Astrocyte (in vitro differentiated cells and primary cell): ENCODE data around the gene NAA20. TPM values are rescaled to one million over a fixed set of nuclear protein-coding genes. Genes with fewer than 3 reads are reported as not detected.

Experiments used
- DNase-seq: peaks from one replicate; pipeline ENCODE4 v3.0.0-alpha.2; 2010; ENCODE audit warnings: low read depth
- FAIRE-seq: peaks from 2 replicates; lab custom pipeline; 2011; peaks lifted over from hg19 to GRCh38; lab: Jason Lieb, UNC
- H2AFZ ChIP-seq: 2 replicates; pipeline ENCODE4 v1.6.0; 2012; ENCODE audit warnings: low read depth, low read length, inconsistent platforms
- H3K27ac ChIP-seq: 2 replicates; pipeline ENCODE4 v1.5.1; 2011; ENCODE audit warnings: low read depth, low read length, inconsistent platforms
- H3K27me3 ChIP-seq: 2 replicates; pipeline ENCODE4 v1.6.0; 2011; ENCODE audit warnings: low read length, inconsistent platforms; ENCODE audit not compliant: insufficient read depth
- H3K36me3 ChIP-seq: 2 replicates; pipeline ENCODE4 v1.5.1; 2011; ENCODE audit warnings: low read length, inconsistent platforms; ENCODE audit not compliant: insufficient read depth
- H3K4me1 ChIP-seq: 2 replicates; pipeline ENCODE4 v1.5.1; 2011; ENCODE audit warnings: low read length, inconsistent platforms; ENCODE audit not compliant: insufficient read depth
- H3K4me2 ChIP-seq: 2 replicates; pipeline ENCODE4 v1.6.0; 2012; ENCODE audit warnings: low read length, inconsistent platforms
- H3K4me3 ChIP-seq: 2 replicates; pipeline ENCODE4 v1.5.1; 2011; ENCODE audit warnings: low read depth, mild to moderate bottlenecking, low read length, inconsistent platforms; ENCODE audit not compliant: insufficient read depth
- H3K79me2 ChIP-seq: 2 replicates; pipeline ENCODE4 v1.6.0; 2012; ENCODE audit warnings: mild to moderate bottlenecking, low read length, inconsistent platforms; ENCODE audit not compliant: insufficient read depth
- H3K9ac ChIP-seq: 2 replicates; pipeline ENCODE4 v1.6.0; 2012; ENCODE audit warnings: mild to moderate bottlenecking, low read length, inconsistent platforms
- H3K9me3 ChIP-seq: 2 replicates; pipeline ENCODE4 v1.5.1; 2012; ENCODE audit warnings: low read depth, mild to moderate bottlenecking, low read length, inconsistent platforms; ENCODE audit not compliant: insufficient read depth
- H4K20me1 ChIP-seq: 2 replicates; pipeline ENCODE4 v1.6.0; 2012; ENCODE audit warnings: low read length, inconsistent platforms; ENCODE audit not compliant: insufficient read depth
- H3K27ac Mint-ChIP-seq: one replicate; pipeline ENCODE4 v1.8.0; 2021; ENCODE audit warnings: mild to moderate bottlenecking, mixed read lengths; ENCODE audit not compliant: unreplicated experiment
- H3K27me3 Mint-ChIP-seq: one replicate; pipeline ENCODE4 v1.8.0; 2021; ENCODE audit warnings: low read depth, mixed read lengths; ENCODE audit not compliant: unreplicated experiment
- H3K36me3 Mint-ChIP-seq: one replicate; pipeline ENCODE4 v1.8.0; 2021; ENCODE audit warnings: low read depth, mixed read lengths; ENCODE audit not compliant: unreplicated experiment
- H3K4me1 Mint-ChIP-seq: one replicate; pipeline ENCODE4 v1.8.0; 2021; ENCODE audit warnings: low read depth, mixed read lengths; ENCODE audit not compliant: unreplicated experiment
- H3K4me3 Mint-ChIP-seq: one replicate; pipeline ENCODE4 v1.8.0; 2021; ENCODE audit warnings: mild to moderate bottlenecking, moderate library complexity, mixed read lengths; ENCODE audit not compliant: unreplicated experiment
- H3K9me3 Mint-ChIP-seq: one replicate; pipeline ENCODE4 v1.8.0; 2021; ENCODE audit warnings: mild to moderate bottlenecking, mixed read lengths; ENCODE audit not compliant: unreplicated experiment
- CTCF ChIP-seq: IDR thresholded peaks from 2 replicates; pipeline ENCODE4 v1.5.1; 2011; ENCODE audit warnings: low read depth, mild to moderate bottlenecking, inconsistent platforms, low read length, moderate library complexity; ENCODE audit not compliant: insufficient read depth
- EZH2 ChIP-seq: IDR thresholded peaks from 2 replicates; pipeline ENCODE4 v1.6.1; 2012; ENCODE audit warnings: mild to moderate bottlenecking, low read length, inconsistent platforms; ENCODE audit not compliant: insufficient read depth
- total RNA-seq: library from RNA; stranded (reverse); gene quantifications from 2 replicates; pipeline ENCODE4 v1.2.1, GENCODE V29; 2021

Gene NAA20
- total RNA-seq, 1 donor from 2014 or later = 73.0 TPM

- Histone ChIP-seq H3K27me3 (no peaks in the 10 kb centered on the region), H2AFZ (peak overlapping the region; percentile 48), H3K79me2 (peaks cover 40% of the 10 kb centered on the region), H3K36me3 (no peaks in the 10 kb centered on the region), H3K4me3 (peak overlapping the region; percentile 94), H4K20me1 (peaks cover 16% of the 10 kb centered on the region), H3K4me1 (peaks cover 32% of the 10 kb centered on the region), H3K4me2 (peak overlapping the region; percentile 89), H3K9ac (peak overlapping the region; percentile 97), H3K9me3 (no peaks in the 10 kb centered on the region), H3K27ac (peak overlapping the region; percentile 96)
- TF ChIP-seq EZH2 (no peak), CTCF (no peak)
- peak overlapping the region; percentile 97 for H3K27ac Mint-ChIP-seq
- FAIRE-seq (no peak), DNase-seq (peak; percentile 74)
- peak overlapping the region; percentile 66 for H3K4me3 Mint-ChIP-seq
- H3K27me3 Mint-ChIP-seq = no peaks in the 10 kb centered on the region
- H3K4me1 Mint-ChIP-seq = peaks cover 65% of the 10 kb centered on the region
- H3K9me3 Mint-ChIP-seq = peaks cover 4% of the 10 kb centered on the region
- H3K36me3 Mint-ChIP-seq = peaks cover 15% of the 10 kb centered on the region
Measured at GRCh38 chr20:19973961-19974629, 43.1 kb upstream of the NAA20 start.

DNA sequence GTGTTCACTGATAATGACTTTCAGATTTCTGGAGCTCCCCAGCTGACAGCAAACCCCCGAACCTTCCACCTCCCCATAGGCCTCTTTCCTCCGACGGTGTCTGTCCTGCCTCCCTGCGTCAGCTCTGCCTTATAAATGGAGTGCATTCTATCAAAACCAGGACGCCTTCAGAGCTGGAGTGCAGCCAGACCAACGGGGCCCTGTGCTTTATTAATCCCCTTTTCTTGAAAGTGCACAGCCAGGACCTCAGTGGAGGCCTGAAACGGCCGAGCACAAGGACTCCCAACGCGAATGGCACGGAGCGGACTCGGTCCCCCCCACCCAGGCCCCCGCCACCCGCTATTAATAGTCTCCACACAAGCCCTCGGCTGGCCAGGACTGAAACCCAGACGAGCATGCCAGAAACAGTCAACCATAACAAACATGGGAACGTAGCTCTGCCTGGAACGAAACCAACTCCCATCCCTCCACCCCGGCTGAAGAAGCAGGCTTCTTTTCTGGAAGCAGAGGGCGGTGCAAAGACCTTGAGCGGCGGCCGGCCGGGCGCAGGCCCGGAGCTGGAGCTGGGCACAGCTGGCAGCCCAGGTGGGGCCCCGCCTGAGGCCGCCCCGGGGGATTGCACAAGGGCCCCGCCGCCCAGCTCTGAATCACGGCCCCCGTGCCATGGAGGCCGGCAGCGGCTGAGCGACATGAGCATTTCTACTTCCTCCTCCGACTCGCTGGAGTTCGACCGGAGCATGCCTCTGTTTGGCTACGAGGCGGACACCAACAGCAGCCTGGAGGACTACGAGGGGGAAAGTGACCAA, 42.3 kb upstream of the NAA20 start:
- H3K9me3 ChIP-seq = no peaks in the 10 kb centered on the region
- peaks cover 22% of the 10 kb centered on the region for H4K20me1 ChIP-seq
- peak overlapping the region; percentile 97 for H3K27ac Mint-ChIP-seq
- H3K9ac ChIP-seq = peak overlapping the region; percentile 97
- H2AFZ ChIP-seq = peak overlapping the region; percentile 48
- peaks cover 14% of the 10 kb centered on the region for H3K36me3 Mint-ChIP-seq
- peaks cover 3% of the 10 kb centered on the region for H3K9me3 Mint-ChIP-seq
- H3K4me2 ChIP-seq = peak overlapping the region; percentile 89
- H3K4me1 Mint-ChIP-seq = peaks cover 69% of the 10 kb centered on the region
- peak overlapping the region; percentile 94 for H3K4me3 ChIP-seq
- peaks cover 32% of the 10 kb centered on the region for H3K4me1 ChIP-seq
- H3K27ac ChIP-seq = peak overlapping the region; percentile 96
- H3K4me3 Mint-ChIP-seq = peak overlapping the region; percentile 34
- H3K27me3 Mint-ChIP-seq = no peaks in the 10 kb centered on the region
- no peak for TF ChIP-seq CTCF
- TF ChIP-seq EZH2 = no peak
- FAIRE-seq = peak; percentile 32
- H3K36me3 ChIP-seq = no peaks in the 10 kb centered on the region
- no peaks in the 10 kb centered on the region for H3K27me3 ChIP-seq
- peak; percentile 94 for DNase-seq
- H3K79me2 ChIP-seq = peaks cover 47% of the 10 kb centered on the region
